Bronchial epithelial cell (primary cell): ENCODE data around the gene FBXL14. TPM values are rescaled to one million over a fixed set of nuclear protein-coding genes. Genes with fewer than 3 reads are reported as not detected.
"Not testable (repeated sequence)": the region's sequence is repeated elsewhere in the genome, so short reads cannot be mapped to it uniquely, and the experiment has no call there.

Experiments used
- DNase-seq: peaks from one replicate; pipeline ENCODE4 v3.0.0-alpha.2; 2010; ENCODE audit warnings: low read depth
- FAIRE-seq: peaks from 2 replicates; lab custom pipeline; 2011; peaks lifted over from hg19 to GRCh38; lab: Jason Lieb, UNC
- H3K27me3 ChIP-seq: 2 replicates; pipeline ENCODE4 v1.5.1; 2011; ENCODE audit warnings: low read length; ENCODE audit not compliant: control insufficient read depth, insufficient read depth
- H3K36me3 ChIP-seq: 2 replicates; pipeline ENCODE4 v1.5.1; 2011; ENCODE audit warnings: low read length; ENCODE audit not compliant: control insufficient read depth, insufficient read depth
- H3K4me3 ChIP-seq: 2 replicates; pipeline ENCODE4 v1.5.1; 2011; ENCODE audit warnings: mild to moderate bottlenecking, low read depth, low read length, control low read depth
- total RNA-seq: library from RNA; depleted of rRNA; stranded (reverse); fragments of >200 nt; gene quantifications from 2 replicates; pipeline ENCODE4 v1.2.1, GENCODE V29; 2014
- TF ChIP-seq, protein P1 (sequence below): IDR thresholded peaks from 2 replicates; pipeline ENCODE4 v1.5.1; 2011; ENCODE audit warnings: mild to moderate bottlenecking, moderate library complexity, low read length, control low read depth, inconsistent platforms; ENCODE audit not compliant: insufficient read depth, severe bottlenecking

The FBXL14 gene
- total RNA-seq, 1 donor from 2014 or later: 9.7 TPM

DNA sequence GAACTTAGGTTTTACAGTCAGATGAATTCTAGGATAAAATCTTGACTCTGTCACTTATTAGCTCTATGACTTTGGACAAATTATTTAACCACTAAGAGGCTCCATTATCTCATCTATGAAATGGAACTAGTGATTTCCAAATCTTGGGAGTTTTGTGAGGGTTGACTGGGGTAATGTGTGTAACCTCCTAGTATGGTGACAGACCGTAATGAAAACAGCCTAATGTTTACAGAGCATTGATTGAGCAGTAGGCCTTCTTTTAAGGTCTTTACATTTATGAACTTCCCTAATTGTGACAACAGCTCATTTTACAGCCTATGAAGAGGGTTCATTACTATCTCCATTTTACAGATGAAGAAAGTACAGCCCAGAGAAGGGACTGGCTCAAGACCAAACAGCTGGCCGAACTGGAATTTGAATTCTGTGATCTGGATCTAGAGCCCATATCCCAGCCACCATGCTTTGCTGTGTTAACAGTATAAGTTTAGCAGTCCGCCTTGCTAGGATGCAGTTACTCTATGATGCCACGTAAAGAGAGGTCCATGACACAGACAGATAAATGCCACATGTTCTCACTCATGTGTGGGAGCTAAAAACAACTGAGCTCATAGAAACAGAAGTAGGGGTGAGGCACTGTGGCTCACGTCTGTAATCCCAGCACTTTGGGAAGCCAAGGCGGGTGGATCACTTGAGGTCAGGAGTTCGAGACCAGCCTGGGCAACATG lies 9.1 kb upstream of the FBXL14 start:
- no peak for FAIRE-seq
- Histone ChIP-seq H3K4me3 (no peak overlapping the region), H3K27me3 (no peaks in the 10 kb centered on the region), H3K36me3 (no peaks in the 10 kb centered on the region)
- TF ChIP-seq, protein P1, sequence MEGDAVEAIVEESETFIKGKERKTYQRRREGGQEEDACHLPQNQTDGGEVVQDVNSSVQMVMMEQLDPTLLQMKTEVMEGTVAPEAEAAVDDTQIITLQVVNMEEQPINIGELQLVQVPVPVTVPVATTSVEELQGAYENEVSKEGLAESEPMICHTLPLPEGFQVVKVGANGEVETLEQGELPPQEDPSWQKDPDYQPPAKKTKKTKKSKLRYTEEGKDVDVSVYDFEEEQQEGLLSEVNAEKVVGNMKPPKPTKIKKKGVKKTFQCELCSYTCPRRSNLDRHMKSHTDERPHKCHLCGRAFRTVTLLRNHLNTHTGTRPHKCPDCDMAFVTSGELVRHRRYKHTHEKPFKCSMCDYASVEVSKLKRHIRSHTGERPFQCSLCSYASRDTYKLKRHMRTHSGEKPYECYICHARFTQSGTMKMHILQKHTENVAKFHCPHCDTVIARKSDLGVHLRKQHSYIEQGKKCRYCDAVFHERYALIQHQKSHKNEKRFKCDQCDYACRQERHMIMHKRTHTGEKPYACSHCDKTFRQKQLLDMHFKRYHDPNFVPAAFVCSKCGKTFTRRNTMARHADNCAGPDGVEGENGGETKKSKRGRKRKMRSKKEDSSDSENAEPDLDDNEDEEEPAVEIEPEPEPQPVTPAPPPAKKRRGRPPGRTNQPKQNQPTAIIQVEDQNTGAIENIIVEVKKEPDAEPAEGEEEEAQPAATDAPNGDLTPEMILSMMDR: no peak
- no peak for DNase-seq

DNA sequence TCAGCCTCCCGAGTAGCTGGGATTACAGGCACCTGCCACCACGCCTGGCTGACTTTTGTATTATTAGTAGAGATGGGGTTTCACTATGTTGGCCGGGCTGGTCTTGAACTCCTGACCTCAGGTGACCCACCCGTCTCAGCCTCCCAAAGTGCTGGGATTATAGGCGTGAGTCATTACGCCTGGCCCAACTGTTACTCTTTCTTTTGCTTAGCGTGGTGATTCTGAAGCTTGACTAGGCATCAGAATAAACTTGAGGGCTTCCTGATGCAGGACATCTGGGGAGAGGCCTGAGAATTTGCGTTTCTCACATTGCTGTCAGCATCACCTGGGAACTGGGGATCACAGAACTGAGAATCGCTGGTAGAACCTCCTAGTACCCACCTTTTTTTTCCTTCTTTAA lies 8.3 kb upstream of the FBXL14 start:
- DNase-seq, H3K4me3 ChIP-seq, FAIRE-seq, H3K27me3 ChIP-seq, H3K36me3 ChIP-seq: not testable (repeated sequence)

DNA sequence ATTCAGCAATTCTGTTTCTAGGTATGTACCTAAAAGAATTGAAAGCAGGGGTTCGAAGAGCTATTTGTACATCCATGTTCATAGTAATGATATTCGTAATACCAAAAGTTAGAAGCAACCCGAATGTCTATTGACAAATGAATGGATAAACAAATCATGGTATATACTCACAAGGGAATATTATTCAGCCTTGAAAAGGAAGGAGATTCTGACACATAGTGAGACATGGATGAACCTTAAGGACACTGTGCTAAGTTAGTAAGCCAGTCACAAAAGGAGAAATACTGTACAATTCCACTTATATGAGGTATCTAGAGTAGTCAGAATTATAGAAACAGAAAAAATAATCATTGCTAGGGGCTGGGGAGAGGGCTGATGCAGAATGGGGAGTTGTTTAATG lies 4.4 kb upstream of the FBXL14 start:
- DNase-seq (no peak), FAIRE-seq (no peak)
- H3K4me3 ChIP-seq: no peak overlapping the region
- no peaks in the 10 kb centered on the region for H3K27me3 ChIP-seq
- TF ChIP-seq, protein P1: no peak
- H3K36me3 ChIP-seq: no peaks in the 10 kb centered on the region

DNA sequence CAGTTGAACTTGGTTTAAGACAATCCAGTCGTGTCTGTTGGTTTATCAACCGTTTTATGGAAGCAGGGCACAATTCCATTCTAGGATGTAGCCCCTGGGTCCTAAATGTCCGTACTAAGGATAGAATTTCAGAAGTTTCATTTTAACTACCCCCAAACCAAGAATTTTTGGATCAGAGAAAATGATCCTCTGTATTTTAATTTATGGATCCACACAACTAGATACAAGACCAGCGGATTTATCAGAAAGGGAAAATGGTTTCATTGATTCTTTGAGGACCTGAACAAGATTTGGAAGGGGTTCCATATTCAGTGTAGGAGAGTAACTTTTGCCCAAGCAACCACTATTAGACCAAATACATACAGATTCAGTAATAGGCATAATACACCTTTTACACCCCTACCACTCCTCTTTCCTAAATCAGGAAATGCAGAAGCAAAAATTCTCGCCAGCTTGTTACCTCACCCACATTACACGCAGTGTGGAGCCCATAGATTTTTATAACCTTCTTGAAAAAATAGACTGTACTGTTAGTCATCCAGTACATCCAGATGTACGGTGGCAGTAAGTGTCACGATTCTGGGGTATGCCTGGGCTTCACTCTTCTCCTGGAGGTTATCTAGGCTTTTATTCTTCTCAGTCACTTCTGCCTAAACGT lies 1.4 kb upstream of the FBXL14 start:
- Histone ChIP-seq H3K36me3 (no peaks in the 10 kb centered on the region), H3K4me3 (no peak overlapping the region), H3K27me3 (no peaks in the 10 kb centered on the region)
- TF ChIP-seq, protein P1: no peak
- no peak for DNase-seq
- FAIRE-seq: no peak

DNA sequence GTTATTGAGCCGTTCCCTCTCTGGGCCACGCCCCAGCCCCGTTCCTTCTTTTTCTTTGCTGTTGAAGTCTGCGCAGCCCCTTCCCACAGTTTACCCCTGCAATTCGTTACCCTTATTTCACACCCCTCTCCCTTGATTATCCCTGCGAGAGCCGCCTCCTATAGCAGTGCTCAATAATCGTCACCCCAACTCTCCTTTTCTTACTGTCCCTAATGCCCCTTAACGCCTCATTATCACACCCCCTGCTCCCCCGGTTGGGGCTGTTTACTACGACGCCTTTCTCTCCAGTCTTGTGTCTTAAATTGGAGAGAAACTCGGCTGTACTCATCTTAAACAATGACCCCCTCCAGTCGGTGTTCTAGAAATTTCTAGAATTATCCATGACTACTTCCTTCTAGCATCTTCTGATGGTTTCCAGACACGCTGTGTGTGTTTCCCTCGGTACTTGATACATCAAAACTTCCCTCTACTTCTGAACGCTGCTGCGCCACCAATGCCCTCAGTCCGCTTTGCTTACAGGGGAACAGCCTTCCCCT lies 713 bp upstream of the FBXL14 start:
- TF ChIP-seq, protein P1: no peak
- no peaks in the 10 kb centered on the region for H3K27me3 ChIP-seq
- DNase-seq: no peak

DNA sequence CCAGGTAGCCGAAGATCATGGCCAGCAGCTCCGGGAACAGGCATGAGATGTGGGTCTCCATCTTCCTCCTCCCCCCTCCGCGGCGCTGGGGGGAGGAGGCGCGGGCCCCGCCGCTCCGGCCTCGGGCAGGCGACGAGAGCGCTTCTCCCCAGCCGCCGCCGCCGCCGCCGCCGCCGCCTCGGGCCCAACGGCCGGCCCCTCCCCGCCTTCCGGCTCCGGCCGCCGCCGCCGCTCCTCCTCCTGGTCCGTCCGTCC lies 448 bp downstream of the FBXL14 start:
- no peaks in the 10 kb centered on the region for H3K27me3 ChIP-seq
- no peaks in the 10 kb centered on the region for H3K36me3 ChIP-seq
- TF ChIP-seq, protein P1: no peak
- no peak for FAIRE-seq
- DNase-seq: no peak
- H3K4me3 ChIP-seq: peak overlapping the region; percentile 74

More for the DNA sequence above, 713 bp upstream of the FBXL14 start:
- Histone ChIP-seq H3K4me3 (peak overlapping the region; percentile 74), H3K36me3 (no peaks in the 10 kb centered on the region)
- FAIRE-seq: no peak
